ENCODE results near the gene VPS26C. TPM values are rescaled to one million over a fixed set of nuclear protein-coding genes. Genes with fewer than 3 reads are reported as not detected.

Gene VPS26C
- total RNA-seq, 1 donor from 2014 or later = 78.6 TPM

- intact Hi-C loops (cut with micrococcal nuclease) = no loop called here
Measured at GRCh38 chr21:37232274-37233018, 34.7 kb downstream of the VPS26C start.

- intact Hi-C loops (cut with micrococcal nuclease) = no loop called here
Measured at GRCh38 chr21:37231671-37232070, 35.5 kb downstream of the VPS26C start.

- intact Hi-C loops (cut with micrococcal nuclease) = no loop called here
Measured at GRCh38 chr21:37231249-37231645, 35.9 kb downstream of the VPS26C start.

DNA sequence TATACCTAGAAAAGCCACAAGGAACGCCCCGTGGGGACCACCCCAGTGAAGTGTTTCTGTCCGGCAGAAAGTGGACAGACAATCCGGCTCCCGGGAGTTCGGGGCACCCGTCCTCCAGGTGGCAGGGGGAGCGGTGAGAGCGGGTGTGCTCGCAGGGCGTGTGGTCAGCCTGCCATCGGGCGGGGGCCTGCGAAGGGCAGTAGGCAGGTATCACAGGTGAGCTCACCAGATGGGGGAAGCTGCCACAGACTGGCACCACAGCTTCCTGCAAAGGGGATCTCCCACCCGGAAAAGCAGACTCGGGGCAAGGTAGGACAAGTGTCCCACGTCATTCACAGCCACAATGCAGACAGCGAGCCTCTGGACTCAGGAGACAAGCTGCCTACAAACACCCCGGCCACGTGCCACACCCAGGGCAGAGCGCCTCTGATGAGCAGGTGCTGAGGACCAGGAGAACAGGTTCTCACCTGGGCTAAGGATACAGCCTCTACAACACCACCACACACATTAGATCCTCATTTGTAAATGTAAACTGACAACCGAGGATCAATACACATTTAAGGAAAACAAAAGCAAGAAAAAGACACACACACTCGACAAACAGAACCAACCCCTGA lies 36.4 kb downstream of the VPS26C start:
- intact Hi-C loops (cut with micrococcal nuclease) = no loop called here

GRCh38 chr21:37228003-37228400 lies 39.1 kb downstream of the VPS26C start:
- intact Hi-C loops (cut with micrococcal nuclease) = no loop called here

- intact Hi-C loops (cut with micrococcal nuclease) = no loop called here
Measured at GRCh38 chr21:37227071-37228002, 39.8 kb downstream of the VPS26C start.

- intact Hi-C loops (cut with micrococcal nuclease) = no loop called here
Measured at GRCh38 chr21:37226041-37226920, 40.9 kb downstream of the VPS26C start.

DNA sequence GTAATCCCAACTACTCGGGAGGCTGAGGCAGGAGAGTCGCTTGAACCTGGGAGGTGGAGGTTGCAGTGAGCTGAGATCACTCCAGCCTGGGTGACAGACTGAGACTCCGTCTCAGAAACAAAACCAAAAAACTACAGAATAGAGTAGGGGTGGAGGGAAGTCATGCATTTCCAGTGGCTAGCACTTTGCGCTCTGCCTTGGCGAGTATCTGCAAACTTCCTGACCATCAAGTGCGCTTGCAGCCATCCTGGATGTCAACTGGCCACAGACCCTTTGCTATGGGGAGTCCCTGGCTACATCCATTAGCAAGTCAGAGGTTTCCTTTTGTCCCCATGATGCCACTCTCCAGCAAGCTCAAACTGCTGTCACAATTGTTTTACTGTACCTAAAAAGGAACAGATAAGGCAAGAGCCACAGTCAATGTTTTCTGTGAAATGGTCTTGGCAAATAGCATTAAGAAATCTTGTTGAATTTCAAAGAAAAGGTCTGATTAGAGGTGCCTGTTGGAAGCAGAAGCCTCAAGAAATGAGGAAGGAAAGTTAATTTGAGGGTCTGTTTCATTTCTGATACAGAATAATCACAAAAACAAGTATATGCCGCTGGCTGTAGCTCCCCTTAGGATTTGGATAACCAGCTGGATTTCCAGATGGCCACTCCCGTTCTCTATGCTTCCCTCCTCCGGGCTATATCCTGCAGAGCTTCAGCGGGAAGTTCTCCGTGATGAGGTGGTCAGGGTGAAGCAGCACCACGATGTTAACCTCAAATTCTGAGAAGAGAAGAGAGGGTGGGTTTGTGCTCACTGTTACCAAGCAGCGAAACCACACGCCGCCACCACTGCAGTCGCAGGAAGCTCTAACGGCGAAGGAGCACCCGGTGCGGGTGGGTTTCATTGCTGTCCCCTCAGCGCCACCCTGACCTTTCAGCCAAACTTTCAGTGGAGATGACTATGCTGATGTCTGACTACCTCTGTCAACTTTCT lies 42.0 kb downstream of the VPS26C start:
- intact Hi-C loops (cut with micrococcal nuclease) = loop anchor here (1.0 to 5.0 kb wide), 4 partner anchors 13 to 238 kb away; partner anchors contain the start of gene VPS26C

- intact Hi-C loops (cut with micrococcal nuclease) = loop anchor here (5.0 kb wide), 1 partner anchor 237 kb away; no protein-coding TSS in a partner anchor
Measured at GRCh38 chr21:37223804-37224345, 43.3 kb downstream of the VPS26C start.

DNA sequence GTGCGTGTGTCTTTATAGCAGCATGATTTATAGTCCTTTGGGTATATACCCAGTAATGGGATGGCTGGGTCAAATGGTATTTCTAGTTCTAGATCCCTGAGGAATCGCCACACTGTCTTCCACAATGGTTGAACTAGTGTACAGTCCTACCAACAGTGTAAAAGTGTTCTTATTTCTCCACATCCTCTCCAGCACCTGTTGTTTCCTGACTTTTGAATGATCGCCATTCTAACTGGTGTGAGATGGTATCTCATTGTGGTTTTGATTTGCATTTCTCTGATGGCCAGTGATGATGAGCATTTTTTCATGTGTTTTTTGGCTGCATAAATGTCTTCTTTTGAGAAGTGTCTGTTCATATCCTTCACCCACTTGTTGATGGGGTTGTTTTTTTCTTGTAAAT lies 44.9 kb downstream of the VPS26C start:
- intact Hi-C loops (cut with micrococcal nuclease) = loop anchor here (5.0 kb wide), 1 partner anchor 235 kb away; no protein-coding TSS in a partner anchor

DNA sequence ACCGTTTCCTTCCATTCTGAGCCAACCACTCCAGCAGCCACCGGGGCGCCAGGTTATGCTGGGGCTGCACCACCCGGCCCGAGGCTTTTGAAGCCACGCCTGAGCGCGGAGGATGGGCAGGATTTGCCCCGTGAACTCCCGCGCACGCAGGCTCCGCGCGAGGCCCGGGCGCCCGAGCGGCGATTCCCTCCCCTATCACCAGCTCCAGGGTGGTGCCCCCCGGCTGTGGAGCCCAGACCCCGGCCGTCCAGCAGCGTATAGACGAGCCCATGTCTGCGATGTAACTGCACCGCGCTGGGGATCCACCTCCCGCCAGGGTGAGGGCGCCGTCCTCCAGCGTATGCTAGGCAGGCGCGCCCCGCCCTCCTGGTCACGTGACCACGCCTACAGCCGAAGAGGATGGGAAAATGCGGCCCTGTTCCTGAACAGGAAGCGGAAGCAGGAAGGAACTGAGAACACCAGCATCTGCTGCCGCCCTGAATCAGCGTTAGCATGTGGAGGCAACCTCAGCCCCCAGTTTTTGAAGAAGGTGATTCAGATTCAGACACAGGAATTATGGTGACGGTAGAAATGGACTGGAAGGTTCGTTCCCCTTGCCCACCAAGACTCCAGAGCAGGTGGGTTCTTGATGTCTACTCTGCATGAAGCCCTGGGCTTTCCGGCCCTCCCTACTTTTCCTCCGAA lies 46.0 kb downstream of the VPS26C start:
- intact Hi-C loops (cut with micrococcal nuclease) = loop anchor here (1.0 to 5.0 kb wide), 9 partner anchors 13 to 343 kb away; partner anchors contain the start of genes DYRK1A, PIGP, TTC3 and VPS26C

DNA sequence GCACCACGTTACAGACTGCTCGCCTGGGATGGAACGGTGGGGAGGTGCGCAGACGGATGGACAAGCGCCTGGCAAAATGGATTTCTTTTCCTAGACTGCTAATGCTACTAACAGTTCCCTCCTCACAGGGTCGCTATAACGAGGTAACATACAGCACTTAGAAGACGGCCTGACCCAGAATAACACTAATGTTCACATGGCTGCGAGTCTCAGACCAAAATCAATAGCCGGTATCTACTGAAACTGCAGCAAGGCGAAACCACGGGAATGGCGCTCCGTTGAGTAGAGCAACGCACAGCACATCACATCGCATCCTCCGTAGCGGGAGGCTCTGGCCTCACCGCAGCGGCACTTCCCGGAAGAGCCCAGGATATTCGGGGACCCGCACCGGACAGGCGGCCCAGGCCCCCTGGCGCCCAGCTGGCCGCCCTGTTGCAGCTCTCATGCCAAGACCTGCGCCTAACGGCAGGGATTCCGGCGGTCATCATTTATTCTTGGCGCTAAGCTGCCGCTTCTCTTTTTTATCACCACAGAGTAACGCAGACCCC lies 46.6 kb downstream of the VPS26C start:
- intact Hi-C loops (cut with micrococcal nuclease) = loop anchor here (2.0 to 5.0 kb wide), 4 partner anchors 24 to 242 kb away; partner anchors contain the start of genes PIGP and TTC3

- intact Hi-C loops (cut with micrococcal nuclease) = loop anchor here (2.0 to 5.0 kb wide), 4 partner anchors 25 to 243 kb away; partner anchors contain the start of genes PIGP and TTC3
Measured at GRCh38 chr21:37219761-37220432, 47.2 kb downstream of the VPS26C start.

GRCh38 chr21:37214952-37215351 lies 52.2 kb downstream of the VPS26C start:
- intact Hi-C loops (cut with micrococcal nuclease) = no loop called here

- intact Hi-C loops (cut with micrococcal nuclease) = no loop called here
Measured at GRCh38 chr21:37210799-37211198, 56.3 kb downstream of the VPS26C start.

- intact Hi-C loops (cut with micrococcal nuclease) = no loop called here
Measured at GRCh38 chr21:37210130-37210529, 57.0 kb downstream of the VPS26C start.

DNA sequence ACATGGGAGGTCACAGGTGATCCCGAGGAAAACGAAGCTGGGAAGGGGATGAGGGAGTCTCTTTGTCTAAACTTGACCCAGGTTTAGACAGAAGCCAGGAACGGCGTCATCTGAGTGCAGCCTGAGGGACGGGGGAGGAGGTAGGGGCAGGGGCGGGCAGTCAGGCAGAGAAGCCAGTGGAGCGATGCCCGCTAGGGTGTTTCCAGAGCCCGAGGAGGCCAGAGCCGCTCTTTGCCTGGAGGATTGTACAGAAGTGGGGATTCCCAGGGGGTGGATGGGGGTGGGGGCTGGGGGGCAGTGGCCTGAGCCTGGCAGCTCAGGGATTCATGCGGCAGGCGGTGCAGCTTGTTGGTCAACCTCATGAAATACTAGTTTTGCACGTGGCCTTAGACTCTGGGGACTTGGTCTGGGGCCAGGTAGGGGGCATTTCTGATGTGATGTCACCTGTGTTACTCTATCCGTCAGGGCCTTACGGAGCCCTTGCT lies 58.4 kb downstream of the VPS26C start:
- intact Hi-C loops (cut with micrococcal nuclease) = loop anchor here (1.0 kb wide), 1 partner anchor 13 kb away; no protein-coding TSS in a partner anchor

Data from T-helper 1 cell treated with Interleukin-12 subunit alpha and Interleukin-12 subunit beta and Interleukin-4 antibody, amounts not matched to agents 30 ng/mL and 1 ng/mL, for 36 hours (primary cell).